Anterior cingulate cortex (tissue), 58 donors: Measurements from ENCODE around the gene AP3D1.

Experiments
- DNase-seq, 58 donors: peaks; one replicate each; lab custom pipeline; 2025; lab: John Stamatoyannopoulos, UW

AP3D1 gene

GRCh38 chr19:2160379-2160778, 9.0 kb upstream of the AP3D1 start:
- no peak for DNase-seq

- DNase-seq: no peak
Observed at GRCh38 chr19:2157452-2157851, 6.1 kb upstream of the AP3D1 start.

GRCh38 chr19:2154587-2155075, 3.3 kb upstream of the AP3D1 start:
- DNase-seq: no peak

GRCh38 chr19:2150794-2151338, 500 bp downstream of the AP3D1 start:
- DNase-seq: peak in 9 of 58 donors; percentile 38 to 69 (median 50)

GRCh38 chr19:2149980-2150793, 1.2 kb downstream of the AP3D1 start:
- DNase-seq: peak in 17 of 58 donors; percentile 5 to 38 (median 15)

- no peak for DNase-seq
Observed at GRCh38 chr19:2148482-2149135, 2.8 kb downstream of the AP3D1 start.

- DNase-seq: peak in 8 of 58 donors; percentile 5 to 46 (median 13)
Observed at GRCh38 chr19:2145831-2146241, 5.5 kb downstream of the AP3D1 start.

GRCh38 chr19:2144190-2144589, 7.2 kb downstream of the AP3D1 start:
- DNase-seq: no peak

- DNase-seq: no peak
Observed at GRCh38 chr19:2142173-2142829, 9.1 kb downstream of the AP3D1 start.

- no peak for DNase-seq
Observed at GRCh38 chr19:2140138-2140569, 11.2 kb downstream of the AP3D1 start.

GRCh38 chr19:2139385-2140137, 11.8 kb downstream of the AP3D1 start:
- DNase-seq: no peak

- DNase-seq: peak in 21 of 58 donors; percentile 5 to 62 (median 15)
Observed at GRCh38 chr19:2138061-2138728, 13.2 kb downstream of the AP3D1 start.

- DNase-seq: peak in 1 of 58 donors; percentile 11
Observed at GRCh38 chr19:2136796-2137195, 14.6 kb downstream of the AP3D1 start.

GRCh38 chr19:2135474-2136402, 15.6 kb downstream of the AP3D1 start:
- DNase-seq: no peak

- DNase-seq: no peak
Observed at GRCh38 chr19:2132731-2133490, 18.5 kb downstream of the AP3D1 start.

GRCh38 chr19:2132191-2132590, 19.2 kb downstream of the AP3D1 start:
- no peak for DNase-seq
